ENCODE measurements around the gene ZNF839.
"Not testable (repeated sequence)": the region's sequence is repeated elsewhere in the genome, so short reads cannot be mapped to it uniquely, and the experiment has no call there.

ZNF839 gene

GRCh38 chr14:102344084-102344483 is 24.5 kb downstream of the ZNF839 start:
- DNase-seq = no peak

GRCh38 chr14:102344485-102344884 is 24.9 kb downstream of the ZNF839 start:
- DNase-seq = no peak

GRCh38 chr14:102345232-102345631 is 25.7 kb downstream of the ZNF839 start:
- no peak for DNase-seq

- DNase-seq = no peak
Measured at GRCh38 chr14:102346645-102347044, 27.1 kb downstream of the ZNF839 start.

GRCh38 chr14:102348376-102348775 is 28.8 kb downstream of the ZNF839 start:
- no peak for DNase-seq

- no peak for DNase-seq
Measured at GRCh38 chr14:102351023-102351422, 31.5 kb downstream of the ZNF839 start.

GRCh38 chr14:102351593-102351992 is 32.0 kb downstream of the ZNF839 start:
- DNase-seq = not testable (repeated sequence)

- no peak for DNase-seq
Measured at GRCh38 chr14:102352213-102352612, 32.7 kb downstream of the ZNF839 start.

GRCh38 chr14:102353126-102353619 is 33.6 kb downstream of the ZNF839 start:
- no peak for DNase-seq

- DNase-seq = no peak
Measured at GRCh38 chr14:102356280-102356679, 36.7 kb downstream of the ZNF839 start.

GRCh38 chr14:102359341-102359740 is 39.8 kb downstream of the ZNF839 start:
- no peak for DNase-seq

- DNase-seq = no peak
Measured at GRCh38 chr14:102360388-102360787, 40.8 kb downstream of the ZNF839 start.

GRCh38 chr14:102362084-102362483 is 42.5 kb downstream of the ZNF839 start:
- no peak for DNase-seq

- DNase-seq = peak; percentile 93
Measured at GRCh38 chr14:102362545-102363181, 43.1 kb downstream of the ZNF839 start, which contains the start of the genes CINP and TECPR2. Gene CINP, minus strand, starts transcription at chr14:102362890. Its CDS starts 39 bp downstream, at chr14:102362851. Gene TECPR2, plus strand, starts transcription at chr14:102362941. Its CDS starts 13,781 bp downstream, at chr14:102376722.

GRCh38 chr14:102363182-102363943 is 43.8 kb downstream of the ZNF839 start:
- no peak for DNase-seq

GRCh38 chr14:102370305-102370809 is 50.8 kb downstream of the ZNF839 start:
- DNase-seq = no peak

GRCh38 chr14:102371361-102371760 is 51.8 kb downstream of the ZNF839 start:
- no peak for DNase-seq

GRCh38 chr14:102373110-102373509 is 53.6 kb downstream of the ZNF839 start:
- no peak for DNase-seq

GRCh38 chr14:102374264-102374663 is 54.7 kb downstream of the ZNF839 start:
- no peak for DNase-seq

- no peak for DNase-seq
Measured at GRCh38 chr14:102375119-102375518, 55.6 kb downstream of the ZNF839 start.

- no peak for DNase-seq
Measured at GRCh38 chr14:102377696-102378095, 58.1 kb downstream of the ZNF839 start.

GRCh38 chr14:102378830-102379229 is 59.3 kb downstream of the ZNF839 start:
- DNase-seq = no peak

GRCh38 chr14:102387086-102387485 is 67.5 kb downstream of the ZNF839 start:
- no peak for DNase-seq

GRCh38 chr14:102389246-102389645 is 69.7 kb downstream of the ZNF839 start:
- DNase-seq = no peak

Measured in DMS79 (cell line).